ENCODE results near the gene ZMYM2. TPM values are rescaled to one million over a fixed set of nuclear protein-coding genes. Genes with fewer than 3 reads are reported as not detected.

Gene ZMYM2
- polyA plus RNA-seq, 3 donors: 6.7 to 32.6 (median 8.5) TPM

GRCh38 chr13:20132052-20132634 lies 173.6 kb downstream of the ZMYM2 start:
- no peak for DNase-seq
- H3K4me3 ChIP-seq (replicated peaks in 1 of 3; ENCODE audit: low read depth in 2 of 3, low read length in 3 of 3): no peak overlapping the region
- H2AFZ ChIP-seq (ENCODE audit: insufficient read depth, low read depth, low read length, poor library complexity, severe bottlenecking): no peak overlapping the region
- H3K27me3 ChIP-seq (ENCODE audit: control insufficient read depth in 2 of 2, insufficient read depth in 2 of 2, low read length in 2 of 2): peaks cover 21 to 46% of the 10 kb centered on the region in 2 donors
- H3K4me1 ChIP-seq (ENCODE audit: control insufficient read depth in 1 of 2, insufficient read depth in 2 of 2, low read length in 2 of 2): peaks cover 20 to 25% of the 10 kb centered on the region in 2 donors
- no peaks in the 10 kb centered on the region for H3K79me2 ChIP-seq (ENCODE audit: insufficient read depth, low read length)
- Mint-ChIP-seq H3K4me1 (peaks cover 16% of the 10 kb centered on the region), H3K36me3 (no peaks in the 10 kb centered on the region), H3K4me3 (no peak overlapping the region), H3K27me3 (ENCODE audit: low read depth in 3 of 3) (peaks cover 16 to 26% (median 19%) of the 10 kb centered on the region in 3 donors), H3K9me3 (peaks cover 0 to 9% (median 0%) of the 10 kb centered on the region in 7 donors), H3K27ac (no peak overlapping the region)
- 93% methylated on average over 3 of the region's 10 CpGs for WGBS (ENCODE audit: insufficient coverage)
- no peak for TF ChIP-seq CTCF (IDR thresholded peaks at IDR 0.05)
- H3K9me3 ChIP-seq (replicated peaks in 1 of 2; ENCODE audit: control insufficient read depth in 1 of 2, insufficient read depth in 1 of 2, low read length in 2 of 2): no peaks in the 10 kb centered on the region
- intact Hi-C loops (cut with micrococcal nuclease): no loop called here
- H3K9ac ChIP-seq (ENCODE audit: insufficient read depth, low read length, poor library complexity, severe bottlenecking): no peak overlapping the region
- no peaks in the 10 kb centered on the region for H4K20me1 ChIP-seq (ENCODE audit: insufficient read depth, low read length)
- no peak overlapping the region for H3K4me2 ChIP-seq (replicated peaks; ENCODE audit: extremely low read depth, low read length, poor library complexity, severe bottlenecking)
- no peak overlapping the region for H3K27ac ChIP-seq (ENCODE audit: low read depth in 1 of 2, low read length in 2 of 2)
- no peaks in the 10 kb centered on the region for H3K36me3 ChIP-seq (replicated peaks in 1 of 2; ENCODE audit: control insufficient read depth in 1 of 2, insufficient read depth in 2 of 2, low read length in 2 of 2)

GRCh38 chr13:20134732-20135131 lies 176.2 kb downstream of the ZMYM2 start:
- Histone ChIP-seq H2AFZ (ENCODE audit: insufficient read depth, low read depth, low read length, poor library complexity, severe bottlenecking) (no peak overlapping the region), H3K79me2 (ENCODE audit: insufficient read depth, low read length) (no peaks in the 10 kb centered on the region), H4K20me1 (ENCODE audit: insufficient read depth, low read length) (no peaks in the 10 kb centered on the region), H3K4me2 (replicated peaks; ENCODE audit: extremely low read depth, low read length, poor library complexity, severe bottlenecking) (no peak overlapping the region), H3K27me3 (ENCODE audit: control insufficient read depth in 2 of 2, insufficient read depth in 2 of 2, low read length in 2 of 2) (peaks cover 21 to 51% of the 10 kb centered on the region in 2 donors), H3K4me3 (replicated peaks in 1 of 3; ENCODE audit: low read depth in 2 of 3, low read length in 3 of 3) (no peak overlapping the region), H3K36me3 (replicated peaks in 1 of 2; ENCODE audit: control insufficient read depth in 1 of 2, insufficient read depth in 2 of 2, low read length in 2 of 2) (no peaks in the 10 kb centered on the region), H3K4me1 (ENCODE audit: control insufficient read depth in 1 of 2, insufficient read depth in 2 of 2, low read length in 2 of 2) (peaks cover 5 to 7% of the 10 kb centered on the region in 2 donors), H3K9ac (ENCODE audit: insufficient read depth, low read length, poor library complexity, severe bottlenecking) (no peak overlapping the region), H3K27ac (ENCODE audit: low read depth in 1 of 2, low read length in 2 of 2) (no peak overlapping the region), H3K9me3 (replicated peaks in 1 of 2; ENCODE audit: control insufficient read depth in 1 of 2, insufficient read depth in 1 of 2, low read length in 2 of 2) (no peaks in the 10 kb centered on the region)
- Mint-ChIP-seq H3K9me3 (peaks cover 0 to 4% (median 0%) of the 10 kb centered on the region in 7 donors), H3K36me3 (no peaks in the 10 kb centered on the region), H3K4me1 (peaks cover 7% of the 10 kb centered on the region), H3K27ac (peak overlapping the region in 1 of 7 donors; percentile 54), H3K4me3 (no peak overlapping the region), H3K27me3 (ENCODE audit: low read depth in 3 of 3) (peaks cover 30 to 34% (median 33%) of the 10 kb centered on the region in 3 donors)
- no peak for TF ChIP-seq CTCF (IDR thresholded peaks at IDR 0.05)
- DNase-seq: no peak
- intact Hi-C loops (cut with micrococcal nuclease): no loop called here
- WGBS (ENCODE audit: insufficient coverage): no CpG with 5 or more reads among the region's 8 CpGs
